NB4 (cell line): ENCODE data around the gene ENDOV.

Experiments used
- CTCF ChIP-seq: IDR thresholded peaks from one replicate; pipeline ENCODE4 v1.5.1; 2012; ENCODE audit warnings: low read depth, low read length
- MAX ChIP-seq: IDR thresholded peaks from 2 replicates; pipeline ENCODE4 v1.6.1; 2011; ENCODE audit warnings: low read depth, low read length
- MYC ChIP-seq: IDR thresholded peaks from 2 replicates; pipeline ENCODE4 v1.6.1; 2011; ENCODE audit warnings: low read depth, low read length
- POLR2A ChIP-seq: IDR thresholded peaks from 2 replicates; pipeline ENCODE4 v1.6.1; 2011; ENCODE audit warnings: mild to moderate bottlenecking; ENCODE audit not compliant: insufficient read length; ENCODE audit errors: extremely low read depth

DNA sequence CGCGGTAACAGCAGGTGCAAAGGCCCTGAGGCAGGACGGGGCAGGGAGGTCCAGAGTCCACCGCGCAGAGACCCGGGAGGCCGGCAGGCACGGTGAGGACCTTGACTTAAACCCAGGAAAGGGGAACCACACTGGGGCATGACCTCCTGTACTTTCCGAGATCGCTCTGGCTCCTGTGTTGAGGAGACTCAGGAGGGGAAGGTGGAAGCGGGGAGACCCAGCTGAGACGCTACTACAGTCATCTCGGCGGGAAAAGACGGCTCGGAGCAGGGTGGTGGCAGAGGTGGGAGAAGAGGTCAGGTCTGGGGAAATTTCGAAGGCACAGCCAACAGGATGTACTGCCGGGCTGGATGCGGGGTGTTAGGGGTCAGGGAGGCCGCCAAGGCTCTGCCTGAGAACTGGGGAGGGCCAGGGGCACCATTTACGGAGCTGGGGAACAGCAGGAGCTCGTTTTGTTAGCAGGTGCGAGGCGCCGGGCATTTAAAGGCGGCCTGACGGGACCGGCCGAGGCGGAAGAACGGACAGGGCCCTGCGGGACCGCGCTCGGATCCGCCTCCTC lies 39.1 kb downstream of the ENDOV start:
- TF ChIP-seq CTCF (no peak), POLR2A (no peak), MYC (no peak), MAX (no peak)
